Activated T-cell treated with anti-CD3 and anti-CD28 coated beads, Interleukin-2, amount 50 U/mL, for 4 hours (primary cell): Measurements from ENCODE around the gene NSDHL. TPM values are rescaled to one million over a fixed set of nuclear protein-coding genes. Genes with fewer than 3 reads are reported as not detected.
"Not testable (repeated sequence)": the region's sequence is repeated elsewhere in the genome, so short reads cannot be mapped to it uniquely, and the experiment has no call there.

Experiments used
- ATAC-seq, 2 donors: fragments of 200-7000 bp; cut with Tn5 transposase; one replicate each; pipeline ENCODE4 v1.10.0; 2021
- DNase-seq: peaks from one replicate; pipeline ENCODE4 v3.0.0-alpha.2; 2020
- H3K27me3 Mint-ChIP-seq: one replicate; pipeline ENCODE4 v1.8.0; 2021; ENCODE audit warnings: low read depth, mixed read lengths
- H3K36me3 Mint-ChIP-seq: one replicate; pipeline ENCODE4 v1.8.0; 2022; ENCODE audit warnings: mixed read lengths; ENCODE audit not compliant: insufficient read depth
- H3K4me1 Mint-ChIP-seq: one replicate; pipeline ENCODE4 v1.8.0; 2021; ENCODE audit warnings: low read depth, mixed read lengths
- H3K4me3 Mint-ChIP-seq: one replicate; pipeline ENCODE4 v1.8.0; 2021; ENCODE audit warnings: mild to moderate bottlenecking, moderate library complexity, mixed read lengths
- H3K9me3 Mint-ChIP-seq: one replicate; pipeline ENCODE4 v1.8.0; 2021; ENCODE audit warnings: mixed read lengths
- total RNA-seq, 3 donors: library from RNA; stranded (reverse); gene quantifications; one replicate each; pipeline ENCODE4 v1.2.1, GENCODE V29; 2021

The NSDHL gene
- total RNA-seq, 3 donors from 2014 or later: 18.3 to 21.4 (median 18.7) TPM

GRCh38 chrX:152824841-152825374 lies 6.0 kb upstream of the NSDHL start:
- no peak overlapping the region for H3K4me3 Mint-ChIP-seq
- H3K9me3 Mint-ChIP-seq: no peaks in the 10 kb centered on the region
- peaks cover 6% of the 10 kb centered on the region for H3K27me3 Mint-ChIP-seq
- DNase-seq (no peak), ATAC-seq (no peak)
- H3K36me3 Mint-ChIP-seq: peaks cover 4% of the 10 kb centered on the region
- no peaks in the 10 kb centered on the region for H3K4me1 Mint-ChIP-seq

GRCh38 chrX:152831391-152831790 lies 528 bp downstream of the NSDHL start:
- H3K9me3 Mint-ChIP-seq: no peaks in the 10 kb centered on the region
- H3K27me3 Mint-ChIP-seq: no peaks in the 10 kb centered on the region
- H3K4me3 Mint-ChIP-seq: peak overlapping the region; percentile 90
- no peak for ATAC-seq
- no peak for DNase-seq
- H3K36me3 Mint-ChIP-seq: peaks cover 7% of the 10 kb centered on the region
- H3K4me1 Mint-ChIP-seq: peaks cover 20% of the 10 kb centered on the region

GRCh38 chrX:152832520-152832919 lies 1.7 kb downstream of the NSDHL start:
- no peak for DNase-seq
- no peaks in the 10 kb centered on the region for H3K9me3 Mint-ChIP-seq
- H3K36me3 Mint-ChIP-seq: peaks cover 7% of the 10 kb centered on the region
- H3K27me3 Mint-ChIP-seq: no peaks in the 10 kb centered on the region
- peaks cover 20% of the 10 kb centered on the region for H3K4me1 Mint-ChIP-seq
- H3K4me3 Mint-ChIP-seq: peak overlapping the region; percentile 90
- no peak for ATAC-seq

GRCh38 chrX:152833378-152833777 lies 2.5 kb downstream of the NSDHL start:
- Mint-ChIP-seq H3K4me3 (no peak overlapping the region), H3K27me3 (no peaks in the 10 kb centered on the region), H3K36me3 (peaks cover 6% of the 10 kb centered on the region), H3K9me3 (no peaks in the 10 kb centered on the region), H3K4me1 (peaks cover 23% of the 10 kb centered on the region)
- DNase-seq: no peak
- ATAC-seq: no peak

GRCh38 chrX:152835470-152835869 lies 4.6 kb downstream of the NSDHL start:
- H3K9me3 Mint-ChIP-seq, ATAC-seq, H3K36me3 Mint-ChIP-seq, H3K4me3 Mint-ChIP-seq, H3K27me3 Mint-ChIP-seq, DNase-seq: not testable (repeated sequence)
- H3K4me1 Mint-ChIP-seq: peaks cover 25% of the 10 kb centered on the region

GRCh38 chrX:152842772-152843338 lies 12.0 kb downstream of the NSDHL start:
- no peak for ATAC-seq
- Mint-ChIP-seq H3K36me3 (peaks cover 3% of the 10 kb centered on the region), H3K4me1 (peaks cover 8% of the 10 kb centered on the region)

GRCh38 chrX:152843852-152844251 lies 13.0 kb downstream of the NSDHL start:
- no peak overlapping the region for H3K4me3 Mint-ChIP-seq
- H3K4me1 Mint-ChIP-seq: peaks cover 4% of the 10 kb centered on the region
- ATAC-seq (no peak), DNase-seq (no peak)
- H3K9me3 Mint-ChIP-seq: no peaks in the 10 kb centered on the region
- H3K36me3 Mint-ChIP-seq: peaks cover 7% of the 10 kb centered on the region
- no peaks in the 10 kb centered on the region for H3K27me3 Mint-ChIP-seq

More at GRCh38 chrX:152842772-152843338, 12.0 kb downstream of the NSDHL start:
- no peak for DNase-seq
- Mint-ChIP-seq H3K4me3 (no peak overlapping the region), H3K27me3 (no peaks in the 10 kb centered on the region), H3K9me3 (no peaks in the 10 kb centered on the region)

- no peak for ATAC-seq
Observed at GRCh38 chrX:152844256-152844655, 13.4 kb downstream of the NSDHL start.

GRCh38 chrX:152845618-152846240 lies 14.9 kb downstream of the NSDHL start:
- Mint-ChIP-seq H3K9me3 (no peaks in the 10 kb centered on the region), H3K4me1 (no peaks in the 10 kb centered on the region), H3K36me3 (peaks cover 10% of the 10 kb centered on the region), H3K27me3 (no peaks in the 10 kb centered on the region), H3K4me3 (no peak overlapping the region)
- DNase-seq (no peak), ATAC-seq (no peak)

More at GRCh38 chrX:152844256-152844655, 13.4 kb downstream of the NSDHL start:
- Mint-ChIP-seq H3K9me3 (no peaks in the 10 kb centered on the region), H3K36me3 (peaks cover 10% of the 10 kb centered on the region), H3K4me1 (peaks cover 4% of the 10 kb centered on the region), H3K27me3 (no peaks in the 10 kb centered on the region), H3K4me3 (no peak overlapping the region)
- DNase-seq: no peak

GRCh38 chrX:152847281-152847680 lies 16.4 kb downstream of the NSDHL start:
- H3K4me3 Mint-ChIP-seq: no peak overlapping the region
- no peak for DNase-seq
- H3K27me3 Mint-ChIP-seq: no peaks in the 10 kb centered on the region
- H3K4me1 Mint-ChIP-seq: no peaks in the 10 kb centered on the region
- no peak for ATAC-seq
- no peaks in the 10 kb centered on the region for H3K9me3 Mint-ChIP-seq
- H3K36me3 Mint-ChIP-seq: peaks cover 20% of the 10 kb centered on the region

GRCh38 chrX:152850465-152850864 lies 19.6 kb downstream of the NSDHL start:
- H3K27me3 Mint-ChIP-seq: no peaks in the 10 kb centered on the region
- no peak for ATAC-seq
- no peaks in the 10 kb centered on the region for H3K4me1 Mint-ChIP-seq
- no peak for DNase-seq
- H3K4me3 Mint-ChIP-seq: no peak overlapping the region
- H3K36me3 Mint-ChIP-seq: peaks cover 35% of the 10 kb centered on the region
- H3K9me3 Mint-ChIP-seq: no peaks in the 10 kb centered on the region

- H3K36me3 Mint-ChIP-seq: peaks cover 38% of the 10 kb centered on the region
- H3K27me3 Mint-ChIP-seq: no peaks in the 10 kb centered on the region
- H3K4me3 Mint-ChIP-seq: no peak overlapping the region
- H3K4me1 Mint-ChIP-seq: no peaks in the 10 kb centered on the region
- H3K9me3 Mint-ChIP-seq: no peaks in the 10 kb centered on the region
- ATAC-seq: no peak
- no peak for DNase-seq
Observed at GRCh38 chrX:152853986-152854385, 23.1 kb downstream of the NSDHL start.

- H3K27me3 Mint-ChIP-seq: no peaks in the 10 kb centered on the region
- DNase-seq (no peak), ATAC-seq (no peak)
- H3K9me3 Mint-ChIP-seq: no peaks in the 10 kb centered on the region
- H3K4me1 Mint-ChIP-seq: no peaks in the 10 kb centered on the region
- H3K4me3 Mint-ChIP-seq: no peak overlapping the region
- H3K36me3 Mint-ChIP-seq: peaks cover 21% of the 10 kb centered on the region
Observed at GRCh38 chrX:152861116-152861515, 30.3 kb downstream of the NSDHL start.

- H3K4me1 Mint-ChIP-seq: no peaks in the 10 kb centered on the region
- no peaks in the 10 kb centered on the region for H3K9me3 Mint-ChIP-seq
- H3K36me3 Mint-ChIP-seq: peaks cover 21% of the 10 kb centered on the region
- ATAC-seq: no peak
- no peak overlapping the region for H3K4me3 Mint-ChIP-seq
- no peaks in the 10 kb centered on the region for H3K27me3 Mint-ChIP-seq
- DNase-seq: no peak
Observed at GRCh38 chrX:152861826-152862225, 31.0 kb downstream of the NSDHL start.

GRCh38 chrX:152865232-152865920 lies 34.5 kb downstream of the NSDHL start:
- Mint-ChIP-seq H3K4me3 (no peak overlapping the region), H3K36me3 (peaks cover 12% of the 10 kb centered on the region), H3K9me3 (no peaks in the 10 kb centered on the region), H3K4me1 (no peaks in the 10 kb centered on the region), H3K27me3 (no peaks in the 10 kb centered on the region)
- ATAC-seq (no peak), DNase-seq (no peak)
